Prostate gland (tissue), 2 donors: ENCODE results near the gene MCEMP1.

Experiments
- CTCF ChIP-seq, 4 experiments: fragments of 200-600 bp in 2 of 4; fragments of 450-650 bp in 2 of 4; sonication (generic) in 2 of 4; IDR thresholded peaks; 1 replicate in 3 of 4; 2 replicates in 1 of 4; pipeline ENCODE4 v1.5.1; 2016 to 2019; ENCODE audit warnings: antibody characterized with exemption in 4 of 4, mild to moderate bottlenecking in 2 of 4, moderate library complexity in 2 of 4
- POLR2AphosphoS5 ChIP-seq: sonication (generic); formaldehyde crosslinking; IDR thresholded peaks from one replicate; pipeline ENCODE4 v1.6.1; 2017; ENCODE audit warnings: antibody characterized with exemption

DNA sequence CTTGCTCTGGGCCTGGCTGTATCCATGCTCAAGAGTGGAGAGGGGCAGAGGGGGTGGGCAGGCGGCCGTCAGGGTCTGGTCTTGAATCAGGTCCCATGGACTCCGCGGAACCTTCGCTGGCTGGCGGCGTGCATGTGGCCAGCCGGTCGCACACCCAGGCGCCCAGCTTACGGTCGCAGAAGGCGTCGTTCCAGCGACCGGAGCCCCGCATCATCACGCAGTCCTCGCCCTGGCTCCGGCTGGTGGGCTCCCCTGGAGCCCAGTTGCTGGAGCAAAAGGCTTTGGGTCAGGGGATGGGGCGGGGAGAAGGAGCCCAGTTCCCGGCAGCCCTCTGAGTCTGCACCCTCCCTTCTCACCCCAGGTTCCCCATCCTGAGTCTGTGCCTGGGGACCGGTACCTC, 12.3 kb downstream of the MCEMP1 start:
- TF ChIP-seq CTCF (IDR thresholded peaks at IDR 0.05) (no peak), POLR2AphosphoS5 (no peak)
